HepG2 (cell line): ENCODE data around the gene ENO1. TPM values are rescaled to one million over a fixed set of nuclear protein-coding genes. Genes with fewer than 3 reads are reported as not detected.
A peak's percentile ranks its signal among the peaks of the same experiment; 100 is the strongest.

ENCODE experiments used
- FOXP4 ChIP-seq: sonication (generic); formaldehyde crosslinking; IDR thresholded peaks from 2 replicates; pipeline ENCODE4 v1.4.0; 2020; ENCODE audit warnings: missing genetic modification reagents
- GZF1 ChIP-seq: sonication (generic); formaldehyde crosslinking; IDR thresholded peaks from 2 replicates; pipeline ENCODE4 v1.5.1; 2020; ENCODE audit warnings: mild to moderate bottlenecking, missing genetic modification reagents
- KDM6A ChIP-seq: IDR thresholded peaks from 2 replicates; pipeline ENCODE4 v1.6.1; 2016; ENCODE audit warnings: low read depth
- MZF1 ChIP-seq: sonication (generic); formaldehyde crosslinking; IDR thresholded peaks from 2 replicates; pipeline ENCODE4 v1.8.1; 2023; ENCODE audit warnings: mild to moderate bottlenecking, missing genetic modification reagents, borderline replicate concordance
- SMAD3 ChIP-seq: sonication (generic); formaldehyde crosslinking; IDR thresholded peaks from 2 replicates; pipeline ENCODE4 v1.4.0; 2020; ENCODE audit warnings: missing genetic modification reagents
- TERF1 ChIP-seq: sonication (generic); formaldehyde crosslinking; IDR thresholded peaks from 2 replicates; pipeline ENCODE4 v1.8.0; 2022; ENCODE audit warnings: mild to moderate bottlenecking, missing genetic modification reagents, moderate library complexity
- ZBTB49 ChIP-seq: sonication (generic); formaldehyde crosslinking; IDR thresholded peaks from 2 replicates; pipeline ENCODE4 v1.4.0; 2020; ENCODE audit warnings: missing genetic modification reagents, borderline replicate concordance
- ZBTB7A ChIP-seq: sonication (generic); formaldehyde crosslinking; IDR thresholded peaks from 2 replicates; pipeline ENCODE4 v1.8.0; 2022; ENCODE audit warnings: mild to moderate bottlenecking, missing genetic modification reagents
- ZFX ChIP-seq: sonication (generic); formaldehyde crosslinking; IDR thresholded peaks from 2 replicates; pipeline ENCODE4 v1.4.0; 2020; ENCODE audit warnings: mild to moderate bottlenecking, low read depth, missing genetic modification reagents, moderate library complexity
- ZNF143 ChIP-seq: sonication (generic); formaldehyde crosslinking; IDR thresholded peaks from 2 replicates; pipeline ENCODE4 v1.4.0; 2020; ENCODE audit warnings: missing genetic modification reagents
- ZNF234 ChIP-seq: sonication (generic); formaldehyde crosslinking; conservative IDR thresholded peaks from 2 replicates; pipeline ENCODE4 v1.5.1; 2020; ENCODE audit warnings: mild to moderate bottlenecking, missing genetic modification reagents
- ZNF256 ChIP-seq: sonication (generic); formaldehyde crosslinking; conservative IDR thresholded peaks from 2 replicates; pipeline ENCODE4 v1.4.0; 2020; ENCODE audit warnings: missing genetic modification reagents
- ZNF335 ChIP-seq: sonication (generic); formaldehyde crosslinking; IDR thresholded peaks from 2 replicates; pipeline ENCODE4 v1.4.0; 2020; ENCODE audit warnings: missing genetic modification reagents
- ZNF644 ChIP-seq: IDR thresholded peaks from 2 replicates; pipeline ENCODE4 v1.6.1; 2016; ENCODE audit warnings: low read depth
- ZNF7 ChIP-seq: IDR thresholded peaks from 2 replicates; pipeline ENCODE4 v1.6.1; 2016; ENCODE audit warnings: missing biosample characterization, missing genetic modification reagents
- polyA plus RNA-seq, 8 experiments: library from polyadenylated mRNA; depleted of rRNA in 3 of 8; stranded (reverse) in 7 of 8; unstranded in 1 of 8; fragments of >200 nt; fragmentation: Illumina TruSeq in 4 of 8; extraction: Trizol in 4 of 8; gene quantifications; 2 replicates each; pipeline versions ENCODE4 v1.2.1 to v1.2.3, GENCODE V29; 2011 to 2016; ENCODE audit warnings: low read depth in 4 of 8, missing spikeins in 1 of 8, mixed read lengths in 1 of 8; ENCODE audit not compliant: insufficient read depth in 1 of 8
- total RNA-seq, 5 experiments: library from RNA; depleted of rRNA; stranded (reverse); fragments of >200 nt; fragmentation: Illumina TruSeq; extraction: Trizol; gene quantifications; 2 replicates each; pipeline ENCODE4 v1.2.3, GENCODE V29; 2016; ENCODE audit warnings: low read depth in 1 of 5
- TF ChIP-seq, protein P1 (sequence below): sonication (generic); formaldehyde crosslinking; IDR thresholded peaks from 2 replicates; pipeline ENCODE4 v1.4.0; 2020; ENCODE audit warnings: missing genetic modification reagents, borderline replicate concordance
- TF ChIP-seq, protein P2 (sequence below): sonication (generic); formaldehyde crosslinking; IDR thresholded peaks from 2 replicates; pipeline ENCODE4 v1.4.0; 2020; ENCODE audit warnings: low read depth, mild to moderate bottlenecking, missing genetic modification reagents

Gene ENO1
- total and polyA plus RNA-seq, 2 of the 13 experiments (the other 11 are each of a cell fraction or from before 2014, with no cell fraction given), result 1,559 to 3,103 TPM

- TF ChIP-seq, protein P1, sequence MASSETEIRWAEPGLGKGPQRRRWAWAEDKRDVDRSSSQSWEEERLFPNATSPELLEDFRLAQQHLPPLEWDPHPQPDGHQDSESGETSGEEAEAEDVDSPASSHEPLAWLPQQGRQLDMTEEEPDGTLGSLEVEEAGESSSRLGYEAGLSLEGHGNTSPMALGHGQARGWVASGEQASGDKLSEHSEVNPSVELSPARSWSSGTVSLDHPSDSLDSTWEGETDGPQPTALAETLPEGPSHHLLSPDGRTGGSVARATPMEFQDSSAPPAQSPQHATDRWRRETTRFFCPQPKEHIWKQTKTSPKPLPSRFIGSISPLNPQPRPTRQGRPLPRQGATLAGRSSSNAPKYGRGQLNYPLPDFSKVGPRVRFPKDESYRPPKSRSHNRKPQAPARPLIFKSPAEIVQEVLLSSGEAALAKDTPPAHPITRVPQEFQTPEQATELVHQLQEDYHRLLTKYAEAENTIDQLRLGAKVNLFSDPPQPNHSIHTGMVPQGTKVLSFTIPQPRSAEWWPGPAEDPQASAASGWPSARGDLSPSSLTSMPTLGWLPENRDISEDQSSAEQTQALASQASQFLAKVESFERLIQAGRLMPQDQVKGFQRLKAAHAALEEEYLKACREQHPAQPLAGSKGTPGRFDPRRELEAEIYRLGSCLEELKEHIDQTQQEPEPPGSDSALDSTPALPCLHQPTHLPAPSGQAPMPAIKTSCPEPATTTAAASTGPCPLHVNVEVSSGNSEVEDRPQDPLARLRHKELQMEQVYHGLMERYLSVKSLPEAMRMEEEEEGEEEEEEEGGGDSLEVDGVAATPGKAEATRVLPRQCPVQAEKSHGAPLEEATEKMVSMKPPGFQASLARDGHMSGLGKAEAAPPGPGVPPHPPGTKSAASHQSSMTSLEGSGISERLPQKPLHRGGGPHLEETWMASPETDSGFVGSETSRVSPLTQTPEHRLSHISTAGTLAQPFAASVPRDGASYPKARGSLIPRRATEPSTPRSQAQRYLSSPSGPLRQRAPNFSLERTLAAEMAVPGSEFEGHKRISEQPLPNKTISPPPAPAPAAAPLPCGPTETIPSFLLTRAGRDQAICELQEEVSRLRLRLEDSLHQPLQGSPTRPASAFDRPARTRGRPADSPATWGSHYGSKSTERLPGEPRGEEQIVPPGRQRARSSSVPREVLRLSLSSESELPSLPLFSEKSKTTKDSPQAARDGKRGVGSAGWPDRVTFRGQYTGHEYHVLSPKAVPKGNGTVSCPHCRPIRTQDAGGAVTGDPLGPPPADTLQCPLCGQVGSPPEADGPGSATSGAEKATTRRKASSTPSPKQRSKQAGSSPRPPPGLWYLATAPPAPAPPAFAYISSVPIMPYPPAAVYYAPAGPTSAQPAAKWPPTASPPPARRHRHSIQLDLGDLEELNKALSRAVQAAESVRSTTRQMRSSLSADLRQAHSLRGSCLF (CRISPR knock-in tag), result peak; percentile 89
- peak; percentile 92; the same call in 1 of the 2 replicates for TF ChIP-seq ZNF256 (CRISPR knock-in tag)
- TF ChIP-seq, protein P2, sequence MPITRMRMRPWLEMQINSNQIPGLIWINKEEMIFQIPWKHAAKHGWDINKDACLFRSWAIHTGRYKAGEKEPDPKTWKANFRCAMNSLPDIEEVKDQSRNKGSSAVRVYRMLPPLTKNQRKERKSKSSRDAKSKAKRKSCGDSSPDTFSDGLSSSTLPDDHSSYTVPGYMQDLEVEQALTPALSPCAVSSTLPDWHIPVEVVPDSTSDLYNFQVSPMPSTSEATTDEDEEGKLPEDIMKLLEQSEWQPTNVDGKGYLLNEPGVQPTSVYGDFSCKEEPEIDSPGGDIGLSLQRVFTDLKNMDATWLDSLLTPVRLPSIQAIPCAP, result no peak
- no peak; the same call in 1 of the 2 replicates for TF ChIP-seq ZNF143 (CRISPR knock-in tag)
- TF ChIP-seq ZNF644 (CRISPR knock-in tag), result no peak
- peak; percentile 89 for TF ChIP-seq ZFX
- peak; percentile 98 for TF ChIP-seq ZNF234 (CRISPR knock-in tag)
- TF ChIP-seq GZF1, result no peak
- no peak; the same call in 1 of the 2 replicates for TF ChIP-seq MZF1
- peak; percentile 48; the same call in 1 of the 2 replicates for TF ChIP-seq ZNF335
- TF ChIP-seq TERF1 (CRISPR knock-in tag), result peak; percentile 97
- TF ChIP-seq ZBTB49, result no peak
- TF ChIP-seq SMAD3 (CRISPR knock-in tag), result peak; percentile 22; the same call in 1 of the 2 replicates
- no peak for TF ChIP-seq KDM6A
- no peak for TF ChIP-seq ZNF7 (CRISPR knock-in tag)
- no peak for TF ChIP-seq ZBTB7A
- TF ChIP-seq FOXP4, result peak; percentile 62
These were observed 395 bp upstream of the ENO1 start (continued) for GRCh38 chr1:8878698-8879463.
